Thyroid gland (tissue), 4 donors: ENCODE measurements around the gene CSMD2.

Experiments
- CTCF ChIP-seq, 6 experiments: fragments of 200-600 bp in 3 of 6; fragments of 450-650 bp in 3 of 6; sonication (generic) in 3 of 6; IDR thresholded peaks; one replicate each; pipeline ENCODE4 v1.5.1; 2016 to 2019; ENCODE audit warnings: antibody characterized with exemption in 6 of 6, mild to moderate bottlenecking in 2 of 6, inconsistent platforms in 1 of 6, moderate library complexity in 1 of 6
- POLR2A ChIP-seq, 2 donors: fragments of 450-650 bp; IDR thresholded peaks; one replicate each; pipeline ENCODE4 v1.6.1; 2017; ENCODE audit warnings: antibody characterized with exemption in 2 of 2, mild to moderate bottlenecking in 2 of 2, moderate library complexity in 1 of 2

DNA sequence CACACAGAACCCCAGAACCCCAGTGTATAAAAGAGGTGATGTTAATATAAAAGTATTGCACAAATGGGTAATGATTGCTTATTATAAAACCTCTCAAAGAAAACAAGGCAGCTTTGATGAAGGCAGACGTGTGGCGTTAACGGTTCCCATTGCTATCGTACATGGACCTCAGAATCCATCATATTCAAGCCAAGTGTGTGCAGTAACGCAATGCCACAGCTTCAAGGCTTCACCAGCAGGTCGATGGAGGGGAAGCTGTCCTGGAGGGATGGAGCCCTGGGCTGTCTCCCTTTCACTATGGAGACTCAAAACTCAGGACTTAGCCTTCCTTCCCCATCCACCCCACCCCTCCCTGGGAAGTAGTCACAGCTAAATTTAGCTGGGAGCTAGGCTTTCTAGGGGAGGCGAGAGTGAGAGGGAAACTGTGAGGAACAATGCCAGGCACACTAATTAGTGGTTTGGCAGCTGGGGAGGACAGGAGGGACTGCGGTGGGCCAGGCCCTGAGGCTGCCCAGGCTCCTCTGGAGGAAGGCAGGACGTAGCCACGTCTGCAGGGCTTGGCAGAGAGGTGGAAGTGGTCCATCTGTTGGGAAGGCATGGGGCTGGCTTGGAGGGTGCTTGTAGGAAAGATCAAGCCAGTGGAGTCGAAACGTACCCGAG, 180.0 kb downstream of the CSMD2 start:
- TF ChIP-seq POLR2A (IDR thresholded peaks at IDR 0.05) (no peak), CTCF (IDR thresholded peaks at IDR 0.05) (no peak)
